Hematopoietic multipotent progenitor cell (in vitro differentiated cells): Measurements from ENCODE around the gene CTRB1. TPM values are rescaled to one million over a fixed set of nuclear protein-coding genes. Genes with fewer than 3 reads are reported as not detected.

Experiments
- DNase-seq, 3 donors: peaks; one replicate each; pipeline ENCODE4 v3.0.0-alpha.2; 2011 to 2015; ENCODE audit warnings: low read depth in 2 of 3, low spot score in 2 of 3
- total RNA-seq: library from RNA; depleted of rRNA; stranded (reverse); fragments of >200 nt; gene quantifications from one replicate; pipeline ENCODE4 v1.2.3, GENCODE V29; 2012

The CTRB1 gene
- not detected for total RNA-seq

- DNase-seq = no peak
Measured at GRCh38 chr16:75218256-75219076, at the start of gene CTRB1. CTRB1 (plus strand) TSS chr16:75218988; CDS start chr16:75219008, 20 bp downstream.

GRCh38 chr16:75169899-75170405, 48.8 kb upstream of the CTRB1 start:
- DNase-seq = no peak

- no peak for DNase-seq
Measured at GRCh38 chr16:75172578-75172977, 46.2 kb upstream of the CTRB1 start.

DNA sequence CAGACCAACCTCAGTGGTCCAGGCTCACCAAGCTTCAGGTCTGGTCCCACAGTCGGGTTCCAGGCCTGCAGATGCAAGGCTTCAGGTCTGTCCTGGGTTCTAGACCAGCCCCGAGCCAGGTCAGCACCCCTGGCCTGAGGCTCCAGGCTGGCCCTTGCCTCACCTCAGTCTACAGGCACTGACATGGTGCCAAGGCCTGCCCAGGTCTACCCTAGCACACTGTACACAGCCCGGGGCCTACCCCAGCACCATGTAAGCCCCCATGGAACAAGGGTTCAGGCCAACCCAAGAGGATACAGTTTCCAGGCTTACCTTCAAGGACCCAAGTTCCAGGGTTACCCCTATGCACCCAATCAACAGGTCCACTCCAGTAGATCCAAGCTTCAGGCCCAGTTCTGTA, 43.7 kb upstream of the CTRB1 start:
- no peak for DNase-seq

- DNase-seq = no peak
Measured at GRCh38 chr16:75176926-75177325, 41.9 kb upstream of the CTRB1 start.

DNA sequence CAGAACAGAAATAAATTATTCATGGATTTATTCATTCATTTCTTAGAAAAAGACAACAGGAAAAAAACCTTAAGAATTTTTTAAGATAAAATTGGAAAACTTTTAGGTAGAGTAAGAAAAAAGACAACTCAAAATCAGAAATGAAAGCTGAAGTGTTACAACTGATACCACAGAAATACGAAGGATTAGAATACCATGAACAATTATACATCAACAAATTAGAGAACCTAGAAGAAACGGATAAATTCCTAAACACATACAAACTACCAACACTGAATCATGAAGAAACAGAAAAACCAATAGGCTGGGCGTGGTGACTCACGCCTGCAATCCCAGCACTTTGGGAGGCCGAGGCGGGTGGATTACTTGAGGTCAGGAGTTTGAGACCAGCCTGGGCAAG, 39.6 kb upstream of the CTRB1 start:
- no peak for DNase-seq

GRCh38 chr16:75181630-75182029, 37.2 kb upstream of the CTRB1 start:
- peak in 1 of 3 donors; percentile 48 for DNase-seq

DNA sequence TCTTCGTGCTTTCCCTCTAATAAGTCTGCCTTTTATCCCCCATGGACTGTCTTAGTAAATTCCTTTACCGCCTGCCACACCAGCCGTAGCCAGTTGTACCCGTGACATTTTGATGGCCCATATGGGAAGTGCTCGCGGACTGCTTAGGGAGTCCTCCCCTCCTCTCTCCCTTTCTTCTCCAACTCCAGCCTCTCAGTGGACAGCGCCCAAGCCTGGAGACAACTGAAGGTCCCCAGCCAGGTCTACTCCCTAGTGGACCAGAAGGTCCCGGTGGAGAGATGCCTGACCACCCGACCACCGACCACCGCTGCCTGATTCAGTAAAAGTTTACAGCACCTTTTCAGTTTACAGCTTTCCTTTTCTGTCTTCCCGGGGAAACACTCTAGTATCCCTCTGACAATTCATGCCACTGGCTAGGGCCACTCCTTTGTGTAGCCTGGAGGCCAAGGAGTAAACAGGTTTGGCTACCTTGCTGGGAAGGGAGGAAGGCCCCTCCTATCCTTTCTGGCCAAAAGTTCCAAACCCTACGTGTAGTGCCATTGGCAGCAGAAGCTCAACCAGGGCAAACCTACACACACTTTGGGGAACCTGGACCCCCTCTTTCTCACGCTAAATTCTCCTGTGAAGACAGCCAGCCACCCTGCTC, 29.8 kb upstream of the CTRB1 start:
- DNase-seq = no peak

DNA sequence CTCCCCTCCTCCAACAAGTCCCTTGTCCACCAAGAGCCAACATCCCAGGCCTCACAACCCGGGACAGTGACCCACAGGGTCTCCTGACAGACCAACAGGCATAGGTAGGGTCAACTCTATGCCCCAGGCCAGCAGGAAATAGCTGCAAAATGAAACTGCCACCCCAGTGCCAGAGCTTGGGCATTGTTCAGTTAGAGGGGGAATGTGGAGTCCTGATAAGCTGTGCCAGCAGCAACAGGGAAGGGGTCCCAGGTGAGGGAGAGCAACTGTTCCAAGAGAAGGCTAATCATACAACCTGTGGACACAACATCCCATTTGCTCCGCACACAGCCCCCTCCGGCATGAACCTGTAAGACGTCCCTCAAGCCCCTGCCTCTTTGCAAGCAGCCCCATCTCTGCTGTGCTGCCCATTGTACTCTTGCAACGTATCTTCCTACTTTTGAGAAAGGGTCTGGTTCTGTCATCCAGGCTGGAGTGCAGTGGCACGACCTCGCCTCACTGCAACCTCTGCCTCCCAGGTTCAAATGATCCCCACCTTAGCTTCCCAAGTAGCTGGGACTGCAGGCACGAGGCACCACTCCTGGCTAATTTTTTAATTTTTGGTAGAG, 29.0 kb upstream of the CTRB1 start:
- DNase-seq = no peak

- DNase-seq = no peak
Measured at GRCh38 chr16:75192606-75193264, 26.1 kb upstream of the CTRB1 start.

DNA sequence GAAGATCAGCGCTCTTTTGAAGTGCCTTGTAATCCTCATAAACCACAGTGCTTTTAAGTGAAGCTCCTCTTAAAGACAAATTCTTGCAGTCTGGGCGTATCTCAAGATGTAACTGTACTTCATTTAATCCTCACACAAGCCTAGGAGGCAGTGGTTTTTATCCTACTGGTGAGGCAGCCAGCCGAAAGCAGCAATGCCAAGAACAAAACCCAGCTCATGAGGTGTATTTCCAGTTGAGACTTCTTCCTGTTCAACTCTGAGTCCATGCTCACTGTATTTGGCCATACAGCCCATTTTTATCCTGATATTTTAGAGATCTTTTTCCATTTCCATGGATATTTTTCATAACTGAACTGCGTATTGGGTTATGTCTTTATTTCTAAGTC, 25.5 kb upstream of the CTRB1 start:
- DNase-seq = no peak

DNA sequence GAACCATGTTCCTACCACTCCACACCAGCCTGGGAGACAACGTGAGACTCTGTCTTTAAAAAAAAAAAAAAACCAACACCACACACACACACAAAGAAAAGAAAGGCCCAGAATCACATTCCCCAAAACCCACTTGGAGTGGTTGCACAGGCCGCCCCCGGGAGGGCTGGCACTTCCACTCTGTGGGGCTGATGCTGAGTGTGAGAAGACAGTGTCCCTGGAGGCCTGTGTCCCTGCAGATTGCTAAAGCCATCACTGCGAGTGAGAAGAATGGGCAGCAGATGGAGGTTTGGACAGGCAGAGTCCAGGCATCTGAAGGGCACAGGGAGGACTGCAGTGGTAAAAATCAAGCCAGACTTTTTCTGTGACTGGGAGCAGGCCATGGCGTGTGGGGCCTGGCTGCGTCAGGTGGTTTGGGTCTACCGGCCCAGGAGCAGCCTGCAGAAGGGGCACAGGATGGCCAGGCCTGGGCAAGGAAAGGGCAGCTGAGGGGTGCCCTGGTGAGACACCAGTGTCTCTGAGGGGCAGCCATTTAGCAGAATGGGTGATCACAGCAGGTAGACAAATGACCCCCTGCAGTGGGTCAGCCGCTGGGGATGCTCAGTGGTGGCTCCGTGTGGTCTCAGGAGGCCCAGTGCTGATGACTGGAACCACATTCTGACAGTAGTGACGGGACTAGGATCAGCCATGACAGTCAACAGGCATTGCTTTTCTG, 24.9 kb upstream of the CTRB1 start:
- DNase-seq = no peak

DNA sequence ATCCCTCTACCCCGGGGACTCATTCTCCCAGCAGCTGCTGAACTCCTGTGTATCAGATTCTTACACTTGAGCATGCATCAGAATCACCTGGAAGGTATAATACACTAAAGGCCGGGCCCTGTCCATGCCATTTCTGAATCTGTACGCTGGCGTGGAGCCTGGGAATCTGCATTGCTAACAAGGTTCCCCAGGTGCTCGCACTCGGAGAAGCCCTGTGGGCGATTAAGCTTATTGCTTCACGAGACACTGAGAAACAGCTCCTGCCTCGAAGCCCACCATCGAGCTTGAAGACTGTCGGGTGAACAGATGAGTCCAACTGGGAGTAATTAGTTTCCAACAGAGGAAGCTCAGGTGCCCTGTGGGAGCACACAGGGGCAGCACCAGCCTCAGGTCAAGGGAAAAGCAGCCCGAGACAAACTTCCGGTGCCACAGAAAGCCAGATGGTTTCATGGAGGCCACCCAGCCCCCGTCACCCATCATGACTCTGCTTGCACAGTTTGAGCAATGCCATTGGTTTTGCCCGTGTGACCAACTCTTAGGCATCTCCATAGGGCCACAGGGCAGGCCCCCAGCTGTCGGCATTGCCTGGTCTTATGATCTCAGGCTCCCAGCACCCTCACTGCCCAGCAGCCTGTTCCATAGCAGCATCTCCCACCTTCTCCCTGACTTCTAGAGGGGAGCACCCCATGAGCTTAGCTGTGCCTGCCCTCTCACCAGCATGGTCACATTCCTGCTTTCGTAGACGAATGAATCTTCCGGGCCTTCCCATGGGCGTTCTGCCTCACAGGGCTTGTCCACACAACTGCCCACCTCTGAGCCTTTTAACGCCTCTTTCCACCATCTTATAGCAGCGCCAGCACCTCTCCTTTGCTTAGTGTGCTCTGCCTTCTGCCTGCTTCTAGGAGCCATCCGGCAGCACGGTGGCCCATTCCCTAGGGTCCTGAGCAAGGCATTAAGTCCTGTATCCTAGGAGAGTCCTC, 22.7 kb upstream of the CTRB1 start:
- no peak for DNase-seq

DNA sequence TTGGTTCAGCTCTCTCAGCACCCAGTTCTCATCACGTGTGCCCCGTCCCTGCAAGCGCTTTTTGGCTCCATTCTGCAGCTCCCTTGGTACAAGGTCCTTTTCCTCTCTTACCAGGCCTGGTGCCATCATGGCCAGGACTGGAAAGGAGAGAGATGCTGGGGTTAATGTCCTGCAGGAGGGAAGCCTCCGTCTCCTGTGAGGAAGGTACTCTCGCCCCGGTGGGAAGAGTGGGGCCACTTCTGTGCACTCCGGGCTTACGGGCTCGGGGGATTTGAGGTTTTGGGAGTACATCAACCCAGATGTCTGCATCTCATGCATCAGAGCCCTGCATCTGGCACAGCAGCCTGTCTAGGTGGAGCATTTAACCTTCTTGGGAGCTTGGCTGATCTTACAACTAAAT, 22.0 kb upstream of the CTRB1 start:
- DNase-seq = no peak

- peak in 1 of 3 donors; percentile 23 for DNase-seq
Measured at GRCh38 chr16:75197522-75198134, 21.2 kb upstream of the CTRB1 start.

- no peak for DNase-seq
Measured at GRCh38 chr16:75198135-75198600, 20.6 kb upstream of the CTRB1 start.

- no peak for DNase-seq
Measured at GRCh38 chr16:75202069-75202590, 16.7 kb upstream of the CTRB1 start.

- DNase-seq = no peak
Measured at GRCh38 chr16:75203096-75203495, 15.7 kb upstream of the CTRB1 start.
